GM19328 (cell line): Measurements from ENCODE around the gene NLGN1.

Experiments used
- ATAC-seq: cut with Tn5 transposase; IDR thresholded peaks from one replicate; pipeline ENCODE4 v1.9.1; 2021; ENCODE audit warnings: mild to moderate bottlenecking, moderate library complexity; ENCODE audit not compliant: unreplicated experiment

NLGN1 gene

DNA sequence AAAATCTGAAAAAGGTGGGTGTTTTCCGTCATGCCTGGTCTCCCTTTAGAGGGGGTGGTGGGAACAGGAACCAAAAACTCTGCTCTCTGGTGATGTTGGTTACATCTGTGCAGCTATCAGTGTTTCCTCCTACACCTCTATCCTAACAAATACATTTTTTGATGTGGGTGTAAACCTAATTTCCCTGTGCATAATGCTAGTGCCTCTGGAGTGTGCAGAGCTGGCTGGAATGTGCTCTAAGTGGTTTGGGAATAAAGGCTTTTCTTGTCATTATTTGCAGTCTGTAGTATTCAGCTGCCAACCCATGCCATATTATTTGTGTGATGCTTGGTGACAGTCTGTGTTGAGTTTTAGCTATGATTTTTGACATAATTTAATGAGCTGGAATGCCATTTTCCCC is 547.6 kb downstream of the NLGN1 start:
- ATAC-seq: no peak

DNA sequence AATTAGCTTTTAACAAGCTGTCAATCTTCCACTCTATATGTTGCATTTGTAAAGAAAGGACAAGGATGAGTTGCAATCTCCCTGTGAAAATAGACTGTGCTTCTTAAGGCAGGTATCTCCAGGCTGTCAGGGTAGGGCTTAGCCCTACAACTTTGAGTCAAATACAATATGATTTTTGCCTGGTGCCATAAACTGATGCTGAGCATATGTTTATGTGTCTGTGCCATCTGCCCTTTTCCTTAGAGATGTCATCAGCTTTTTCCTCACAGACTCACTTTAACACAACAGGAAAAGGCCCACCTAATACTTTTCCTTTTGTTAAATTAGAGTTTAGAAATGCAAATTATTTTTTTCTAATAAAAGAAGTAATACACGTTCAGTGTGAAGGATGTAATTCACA is 548.3 kb downstream of the NLGN1 start:
- ATAC-seq: no peak

DNA sequence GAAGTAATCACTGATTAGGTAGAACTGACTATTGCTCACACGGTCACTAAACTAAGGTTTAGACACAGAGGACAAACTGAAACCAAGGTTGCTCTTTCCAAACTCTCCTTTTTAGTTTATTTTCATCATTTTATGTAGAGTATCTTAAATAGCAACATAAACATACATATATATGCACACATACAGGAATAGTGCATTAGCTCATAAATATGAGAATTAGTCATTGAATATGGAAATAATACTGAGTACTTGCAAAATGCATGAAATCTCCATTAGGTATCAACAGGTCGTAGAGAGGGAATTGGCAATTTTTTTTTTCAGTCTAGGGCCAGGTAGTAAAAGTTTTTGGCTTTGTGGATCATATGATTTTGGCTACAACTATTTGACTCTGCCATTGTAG is 557.1 kb downstream of the NLGN1 start:
- ATAC-seq: no peak

DNA sequence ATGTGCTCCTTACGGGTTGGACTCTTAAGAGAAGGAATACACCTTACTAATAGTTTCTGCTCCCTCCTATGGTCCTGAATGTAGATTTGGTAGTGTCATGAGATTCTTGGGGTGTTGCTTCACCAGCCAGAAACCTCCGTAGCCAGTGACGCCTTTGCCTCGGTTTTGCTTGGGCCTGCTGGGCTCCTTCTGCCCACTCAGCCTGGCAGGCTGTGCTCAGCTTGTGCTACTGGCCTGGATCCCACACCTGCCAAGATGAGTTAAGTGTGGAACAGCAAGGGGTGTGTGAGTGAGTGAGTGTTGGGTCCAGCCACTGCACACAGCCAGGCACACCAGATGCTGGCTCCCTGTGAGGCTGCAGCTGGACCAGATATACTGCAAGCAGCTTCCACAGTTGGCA is 560.1 kb downstream of the NLGN1 start:
- no peak for ATAC-seq

DNA sequence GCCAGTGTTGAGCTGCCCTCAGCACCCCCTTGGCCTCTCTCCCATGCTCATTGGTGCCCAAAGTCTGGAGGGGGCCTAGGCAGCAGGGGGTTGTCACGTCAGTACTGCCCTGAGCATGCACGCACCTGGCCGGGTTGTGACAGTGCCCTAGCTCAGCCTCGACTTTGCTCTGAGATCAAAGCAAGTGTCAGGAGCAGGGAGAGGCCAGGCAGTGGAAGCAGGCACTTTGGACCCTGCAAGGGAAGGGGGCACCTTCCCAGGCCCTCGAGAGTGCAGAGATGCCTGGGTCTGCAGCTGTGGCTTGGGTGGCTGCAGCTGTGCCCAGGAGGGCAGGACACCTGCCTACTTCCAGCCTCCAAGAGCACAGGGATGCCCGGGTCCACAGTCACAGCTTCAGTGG is 561.3 kb downstream of the NLGN1 start:
- ATAC-seq: no peak

DNA sequence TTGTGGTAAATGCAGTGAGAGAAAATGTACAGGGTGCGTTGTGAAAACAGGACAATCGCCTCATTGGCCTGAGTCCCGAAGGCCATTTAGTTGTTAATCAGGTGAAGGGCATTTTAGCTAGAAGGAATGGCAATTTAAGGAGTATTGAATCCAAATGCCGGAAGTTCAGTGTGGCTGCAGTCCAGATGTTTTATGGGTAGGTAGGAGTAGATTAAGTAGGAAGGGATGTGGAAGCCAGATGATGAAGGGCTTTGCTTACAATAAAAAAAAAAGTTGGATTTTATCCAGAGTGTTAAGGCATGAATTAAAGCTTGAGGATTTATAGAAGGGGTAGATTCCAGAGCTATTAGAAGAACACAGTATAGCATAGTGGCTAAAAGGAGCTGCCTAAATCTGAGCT is 572.7 kb downstream of the NLGN1 start:
- ATAC-seq: no peak

DNA sequence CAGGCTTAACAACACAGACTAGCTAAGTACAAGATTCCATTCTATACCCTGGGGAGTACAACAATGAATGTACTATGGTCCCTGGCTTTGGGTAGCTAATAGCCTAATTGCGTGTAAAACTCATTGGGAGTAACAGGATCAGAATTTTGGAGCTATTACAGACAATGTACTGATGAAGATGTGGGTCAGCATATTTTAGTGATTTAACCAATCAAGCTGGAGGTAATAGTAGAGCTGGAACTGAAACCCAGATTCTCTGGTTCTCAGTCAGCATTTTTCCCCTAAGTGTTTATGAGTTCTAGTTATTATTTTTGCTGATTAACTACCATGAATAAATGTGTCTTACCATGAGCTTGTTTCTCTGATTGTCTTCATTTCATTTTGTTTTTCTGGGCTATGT is 578.7 kb downstream of the NLGN1 start:
- ATAC-seq: no peak

DNA sequence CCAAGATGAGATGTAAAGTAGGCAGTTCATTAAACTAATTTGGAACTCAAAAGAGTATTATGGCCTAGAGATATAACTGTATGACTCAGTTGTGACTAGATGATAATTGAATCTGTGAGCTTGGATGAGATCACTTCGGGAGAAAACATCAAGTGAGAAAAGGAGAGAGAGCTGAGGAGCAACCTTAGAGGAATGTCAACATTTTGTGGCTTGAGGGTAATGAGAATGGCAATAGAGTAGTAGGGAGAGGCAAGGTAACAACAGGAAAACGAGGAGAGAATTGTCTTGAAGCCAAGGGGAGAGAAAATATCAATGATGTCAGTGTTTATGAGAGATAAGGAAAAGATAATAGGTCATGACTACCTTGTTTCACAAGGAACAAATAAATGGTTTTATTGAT is 580.2 kb downstream of the NLGN1 start:
- ATAC-seq: no peak

DNA sequence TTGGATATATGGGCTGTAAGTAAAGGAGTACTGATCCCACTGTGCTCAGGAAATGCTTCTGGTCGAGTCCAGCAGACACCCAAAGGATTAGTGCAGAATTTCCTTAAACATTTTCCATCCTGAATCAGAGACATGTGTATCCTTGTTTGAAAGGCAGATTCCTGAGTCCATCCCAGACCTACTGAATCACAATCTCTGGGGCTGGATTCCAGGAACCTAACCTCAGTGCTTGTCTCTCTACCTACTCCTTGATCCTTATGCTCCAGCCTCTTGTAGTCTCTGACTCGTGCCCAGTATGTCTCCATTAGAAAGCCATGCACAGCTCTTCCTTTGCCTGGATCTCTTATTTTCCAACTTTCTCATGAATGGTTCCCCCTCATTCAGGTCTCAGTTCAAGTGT is 585.8 kb downstream of the NLGN1 start:
- ATAC-seq: no peak

DNA sequence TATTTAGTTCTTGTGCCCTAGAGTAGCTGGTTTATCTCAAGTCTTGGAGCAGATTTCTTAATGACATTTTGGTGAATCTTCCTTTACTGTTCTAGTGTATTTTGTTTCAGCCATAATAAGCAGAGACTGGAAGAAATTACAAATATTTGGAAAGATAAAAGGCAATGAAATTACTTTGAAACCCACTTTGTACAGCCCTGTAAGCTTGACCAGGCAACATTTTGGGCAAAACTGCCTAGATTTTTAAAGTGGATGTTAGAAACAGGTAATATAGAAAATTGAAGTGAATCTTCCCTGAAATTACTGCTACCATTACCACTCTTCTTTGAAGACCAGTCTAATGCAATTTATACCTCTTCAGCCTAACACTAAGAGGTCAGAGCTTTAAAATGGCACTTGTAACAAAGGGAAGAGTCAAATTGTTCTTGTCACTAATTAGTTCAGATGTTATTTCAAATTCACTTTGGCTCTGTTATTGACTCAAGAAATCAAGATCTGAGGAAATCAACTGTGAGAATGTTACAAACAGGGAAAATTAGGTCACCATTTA is 589.4 kb downstream of the NLGN1 start:
- no peak for ATAC-seq

DNA sequence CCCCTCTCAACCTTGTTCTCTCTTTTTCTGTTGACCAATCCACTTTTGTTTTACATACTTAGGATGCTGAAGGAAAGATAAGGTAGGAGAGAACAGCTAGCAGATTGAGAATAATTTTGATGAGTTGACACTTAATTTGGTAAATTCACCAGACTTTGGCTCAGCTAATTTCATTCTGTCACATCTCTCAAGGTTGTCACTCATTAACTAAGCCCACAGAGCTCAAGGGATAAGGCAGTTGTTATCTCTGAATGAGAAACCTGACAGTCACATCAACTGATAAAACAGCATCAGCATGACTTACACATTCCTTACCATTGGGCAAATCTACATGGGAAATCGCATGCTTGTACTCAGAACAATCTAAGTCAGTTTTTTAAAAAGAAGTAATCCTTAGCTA is 591.4 kb downstream of the NLGN1 start:
- no peak for ATAC-seq

DNA sequence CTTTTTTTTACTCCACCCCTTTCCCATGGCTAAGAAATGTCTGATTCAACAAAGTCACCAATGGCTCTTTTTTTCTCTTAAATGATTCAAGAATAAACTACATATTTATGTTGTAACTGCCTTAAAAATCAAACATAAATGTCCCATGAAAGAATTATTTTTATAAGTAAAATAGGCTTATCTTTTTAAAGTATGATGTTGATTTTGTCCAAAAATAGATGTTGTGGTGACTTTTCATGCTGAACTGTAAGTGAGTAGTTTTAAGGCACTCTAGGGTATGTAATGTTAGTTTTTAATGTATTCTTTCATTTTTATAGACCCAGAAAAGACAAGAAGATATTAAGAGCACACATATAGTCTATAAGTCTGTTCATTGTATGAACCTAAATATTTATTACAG is 594.9 kb downstream of the NLGN1 start:
- no peak for ATAC-seq

DNA sequence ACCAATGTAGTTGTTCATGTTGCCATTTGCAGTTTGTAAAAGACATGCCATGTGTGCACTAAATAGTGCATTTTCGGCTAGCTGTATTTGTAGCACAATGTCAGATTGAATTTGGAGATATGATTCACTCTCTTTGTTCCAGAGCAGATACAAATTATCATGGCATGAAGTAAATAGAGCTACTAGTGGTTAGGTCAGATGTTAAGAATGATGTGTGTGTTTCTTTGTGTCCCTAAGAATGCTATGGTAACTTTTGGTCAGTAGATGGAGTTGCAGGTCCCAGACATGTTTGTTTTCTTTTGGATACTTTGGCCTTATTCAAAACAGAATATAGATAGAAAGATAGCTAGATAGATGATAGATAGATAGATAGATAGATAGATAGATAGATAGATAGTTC is 595.8 kb downstream of the NLGN1 start:
- no peak for ATAC-seq

DNA sequence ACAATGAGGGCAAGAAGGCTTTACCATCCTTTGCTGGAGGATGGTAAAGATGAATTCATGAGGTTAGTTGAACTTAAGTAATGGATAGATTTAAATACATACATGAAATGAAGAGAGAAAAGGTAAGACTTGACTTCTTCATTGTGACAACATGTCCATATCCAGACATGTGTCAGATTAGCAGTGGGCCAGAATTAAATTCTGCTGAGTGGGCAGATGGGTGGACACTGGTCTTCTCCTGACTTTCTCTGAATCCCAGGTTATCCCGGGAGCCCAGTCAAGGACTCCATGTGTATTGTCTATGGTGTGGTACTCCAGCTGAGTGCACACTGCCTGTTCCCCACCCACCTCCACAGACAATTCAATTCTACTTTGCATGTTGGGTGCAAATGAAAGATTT is 603.1 kb downstream of the NLGN1 start:
- ATAC-seq: no peak

DNA sequence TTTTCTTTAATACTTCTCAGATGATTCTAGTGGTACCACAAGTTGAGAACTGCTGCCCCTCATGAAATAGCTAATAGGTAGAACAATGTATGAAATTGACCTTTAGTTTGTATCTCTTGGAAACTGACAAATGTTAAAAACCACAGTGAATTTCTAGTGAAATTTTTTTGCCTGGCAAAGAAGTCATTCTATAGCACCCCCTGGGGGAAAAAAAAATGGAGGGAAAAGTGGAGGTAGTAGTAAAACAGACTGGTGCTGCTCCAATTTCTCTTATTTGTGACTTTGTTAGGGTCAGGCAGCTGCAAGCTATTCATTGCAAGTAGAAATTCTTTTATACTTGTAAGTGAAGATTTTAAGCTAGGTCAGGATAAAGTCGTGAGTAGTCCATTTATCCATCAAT is 605.0 kb downstream of the NLGN1 start:
- no peak for ATAC-seq

DNA sequence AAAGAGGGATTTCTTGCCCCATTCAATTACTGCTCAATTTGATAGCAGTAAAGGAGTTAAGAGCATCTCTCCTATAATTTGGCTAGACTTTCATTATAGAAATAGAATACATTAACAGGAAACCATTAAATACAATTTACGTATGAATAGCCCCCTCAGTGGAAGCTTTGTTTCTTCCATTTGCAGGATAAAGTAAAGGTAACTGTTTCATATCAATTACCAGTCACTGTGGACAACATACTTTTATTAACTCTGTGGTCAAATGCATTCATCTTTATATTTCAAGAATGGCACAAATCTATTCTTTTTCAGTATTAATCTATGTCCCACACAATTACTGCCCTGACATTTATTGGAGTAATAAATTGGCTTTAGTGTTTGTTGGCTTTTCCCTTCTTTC is 613.4 kb downstream of the NLGN1 start:
- ATAC-seq: no peak

DNA sequence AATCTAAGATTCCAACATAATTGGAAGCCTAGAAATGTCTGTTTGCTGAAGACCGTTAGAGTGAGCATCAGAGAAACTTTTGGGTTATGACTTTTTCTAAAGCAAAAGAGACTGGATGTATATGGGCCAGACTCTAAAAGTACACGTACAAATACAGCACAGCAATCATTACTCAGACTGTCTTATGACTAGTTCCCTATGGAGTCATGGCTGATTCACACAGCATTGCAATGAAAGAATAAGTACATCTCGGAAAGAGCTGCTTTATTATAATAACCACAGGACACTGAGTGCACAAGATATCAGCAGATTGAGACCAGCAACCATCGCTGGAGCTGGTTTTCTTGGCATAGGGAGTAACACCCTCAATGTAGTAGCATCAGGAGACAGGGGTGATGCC is 618.6 kb downstream of the NLGN1 start:
- no peak for ATAC-seq

DNA sequence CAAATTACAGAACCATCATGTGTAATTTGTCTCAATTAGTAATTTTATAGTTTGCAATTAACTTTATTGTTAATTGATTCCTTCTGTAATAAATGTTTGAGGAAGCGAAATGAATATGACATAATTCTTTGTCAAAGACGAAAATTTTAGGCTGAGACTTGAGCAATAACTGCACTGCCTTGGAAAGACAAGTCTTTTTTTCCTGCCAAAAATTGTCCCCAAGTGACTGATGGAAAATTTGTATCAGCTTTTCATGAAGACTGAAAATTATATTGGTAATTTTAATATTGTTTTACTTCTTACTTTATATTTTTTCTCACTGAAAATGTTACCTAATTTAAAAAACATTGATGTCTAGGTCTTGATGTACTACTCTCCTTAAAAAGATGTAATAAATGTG is 622.6 kb downstream of the NLGN1 start:
- ATAC-seq: no peak

DNA sequence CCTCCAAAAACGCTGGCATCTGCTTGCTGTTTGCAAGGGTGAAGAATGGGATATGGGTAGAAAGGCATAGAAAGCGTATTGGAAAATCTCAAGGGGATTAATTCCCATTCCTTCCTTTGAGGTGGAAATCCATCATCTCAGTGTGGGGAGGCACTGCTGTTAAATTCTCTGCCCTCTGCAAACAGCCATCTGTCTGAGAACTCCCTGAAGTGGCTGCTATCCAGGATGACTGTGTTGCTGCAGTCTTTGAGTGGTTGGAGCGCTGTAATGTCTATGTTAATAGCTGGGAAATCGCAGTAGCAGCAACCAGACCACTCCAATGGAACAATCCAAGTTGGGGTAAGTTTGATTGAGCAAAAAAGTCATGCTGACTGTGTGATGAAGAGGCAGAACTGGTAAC is 625.9 kb downstream of the NLGN1 start:
- ATAC-seq: no peak

DNA sequence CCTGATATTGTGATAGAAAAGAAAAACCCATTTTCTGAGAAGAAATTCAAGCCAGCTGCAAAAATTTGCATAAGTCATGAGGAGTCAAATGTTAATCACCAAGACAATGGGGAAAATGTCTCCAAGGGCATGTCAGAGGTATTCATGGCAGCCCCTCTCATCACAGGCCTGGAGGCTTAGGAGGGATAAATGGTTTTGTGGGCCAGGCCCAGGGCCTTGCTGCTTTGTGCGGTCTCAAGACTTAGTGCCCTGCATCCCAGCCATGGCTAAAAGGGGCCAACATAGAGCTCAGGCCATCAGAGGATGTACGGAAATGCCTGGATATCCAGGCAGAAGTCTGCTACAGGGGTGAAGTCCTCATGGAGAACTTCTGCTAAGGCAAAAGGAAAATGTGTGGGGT is 631.1 kb downstream of the NLGN1 start:
- ATAC-seq: no peak

DNA sequence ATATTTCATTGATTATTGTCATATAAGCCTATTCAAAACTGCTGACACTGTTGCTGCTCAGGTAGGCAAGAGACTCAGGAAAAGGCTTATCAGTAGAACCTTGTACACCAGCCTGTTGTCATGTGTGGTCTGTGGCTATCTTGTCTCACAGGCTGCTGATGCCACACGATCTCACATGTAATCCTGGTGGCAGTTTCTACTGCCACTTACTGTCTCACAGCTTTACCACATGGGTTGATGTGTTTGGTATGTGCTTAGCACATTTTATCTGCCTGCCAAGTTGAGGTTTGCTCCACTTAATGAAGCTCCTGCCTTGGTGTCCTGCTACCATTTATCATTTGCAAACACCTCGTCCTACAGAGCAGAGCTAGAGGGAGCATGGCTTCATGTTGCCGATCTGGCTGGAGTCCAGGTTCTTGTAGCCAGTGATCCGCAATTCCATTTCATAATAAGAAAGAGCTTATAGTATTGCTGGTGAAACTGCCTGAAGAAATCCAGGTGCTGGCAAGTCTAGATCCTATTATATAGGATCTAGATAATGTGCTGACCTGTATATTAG is 637.9 kb downstream of the NLGN1 start:
- ATAC-seq: no peak

DNA sequence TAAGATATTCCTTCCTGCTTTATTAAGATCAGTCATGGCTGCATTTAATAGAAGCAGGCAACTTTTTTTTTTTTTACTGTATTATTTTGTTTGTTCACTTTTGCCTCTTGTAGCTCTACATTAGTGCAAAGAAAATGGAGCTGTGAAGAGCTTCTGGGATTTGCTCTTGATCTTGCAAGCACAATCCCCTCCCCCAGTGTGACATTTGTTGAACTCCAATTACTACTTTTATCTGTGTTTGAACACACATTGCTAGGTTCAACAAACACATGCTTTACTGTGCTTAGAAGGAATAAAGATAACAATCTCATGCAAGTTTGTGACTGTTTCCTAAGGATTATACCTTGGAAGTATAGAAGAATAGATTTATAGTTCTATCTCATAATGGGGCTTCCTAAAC is 648.8 kb downstream of the NLGN1 start:
- no peak for ATAC-seq

DNA sequence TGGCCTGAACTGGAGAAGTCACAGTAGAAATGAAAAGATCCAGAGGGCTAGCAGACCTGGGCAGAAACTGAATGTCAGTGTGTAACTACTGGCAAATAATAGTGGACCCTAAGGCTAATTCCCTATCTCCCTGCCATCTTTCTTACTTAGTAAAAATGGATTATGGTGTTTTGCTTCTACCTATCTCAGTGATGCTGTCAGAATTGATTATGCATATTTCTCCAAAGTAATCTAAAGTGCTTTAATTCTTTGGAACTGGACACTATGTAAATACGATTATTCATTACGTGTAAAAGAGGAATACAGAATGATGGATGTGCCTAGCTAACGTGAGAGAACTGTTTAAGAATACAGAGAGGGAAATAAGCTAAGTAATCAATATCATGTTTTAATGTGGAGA is 651.9 kb downstream of the NLGN1 start:
- no peak for ATAC-seq

DNA sequence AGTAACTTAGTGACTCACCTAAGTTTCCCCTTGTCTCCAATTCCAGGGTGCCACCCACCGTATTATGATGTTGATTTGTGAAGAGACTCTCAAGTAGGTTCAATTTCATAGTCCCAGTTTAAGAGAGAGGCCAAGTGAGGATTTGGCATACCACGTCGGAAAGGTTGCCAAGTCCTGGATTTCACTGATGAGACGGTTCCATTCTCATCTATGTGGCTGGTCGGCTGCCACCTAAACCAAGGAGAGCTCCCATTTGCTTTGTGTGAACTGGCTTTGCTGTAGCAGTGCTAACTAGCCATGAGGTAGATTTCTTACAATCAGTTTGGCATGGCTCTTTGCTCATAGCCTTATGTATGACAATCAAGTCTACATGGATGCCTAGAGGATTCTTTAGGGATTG is 653.6 kb downstream of the NLGN1 start:
- no peak for ATAC-seq
